Retinal pigment epithelial cell (primary cell): ENCODE results near the gene TBC1D9.

Experiments used
- DNase-seq: peaks from one replicate; pipeline ENCODE4 v3.0.0-alpha.2; 2010; ENCODE audit warnings: low read depth
- H3K4me3 ChIP-seq: 2 replicates; pipeline ENCODE4 v1.5.1; 2011; ENCODE audit warnings: mild to moderate bottlenecking, low read length, control low read depth, moderate library complexity
- TF ChIP-seq, protein P1 (sequence below): conservative IDR thresholded peaks from 2 replicates; pipeline ENCODE4 v1.5.1; 2011; ENCODE audit warnings: low read depth, low read length, control low read depth, inconsistent platforms

Gene TBC1D9

GRCh38 chr4:140653718-140654494, 102.3 kb downstream of the TBC1D9 start:
- peak; percentile 80 for DNase-seq
- TF ChIP-seq, protein P1, sequence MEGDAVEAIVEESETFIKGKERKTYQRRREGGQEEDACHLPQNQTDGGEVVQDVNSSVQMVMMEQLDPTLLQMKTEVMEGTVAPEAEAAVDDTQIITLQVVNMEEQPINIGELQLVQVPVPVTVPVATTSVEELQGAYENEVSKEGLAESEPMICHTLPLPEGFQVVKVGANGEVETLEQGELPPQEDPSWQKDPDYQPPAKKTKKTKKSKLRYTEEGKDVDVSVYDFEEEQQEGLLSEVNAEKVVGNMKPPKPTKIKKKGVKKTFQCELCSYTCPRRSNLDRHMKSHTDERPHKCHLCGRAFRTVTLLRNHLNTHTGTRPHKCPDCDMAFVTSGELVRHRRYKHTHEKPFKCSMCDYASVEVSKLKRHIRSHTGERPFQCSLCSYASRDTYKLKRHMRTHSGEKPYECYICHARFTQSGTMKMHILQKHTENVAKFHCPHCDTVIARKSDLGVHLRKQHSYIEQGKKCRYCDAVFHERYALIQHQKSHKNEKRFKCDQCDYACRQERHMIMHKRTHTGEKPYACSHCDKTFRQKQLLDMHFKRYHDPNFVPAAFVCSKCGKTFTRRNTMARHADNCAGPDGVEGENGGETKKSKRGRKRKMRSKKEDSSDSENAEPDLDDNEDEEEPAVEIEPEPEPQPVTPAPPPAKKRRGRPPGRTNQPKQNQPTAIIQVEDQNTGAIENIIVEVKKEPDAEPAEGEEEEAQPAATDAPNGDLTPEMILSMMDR, result no peak
- H3K4me3 ChIP-seq, result no peak overlapping the region

- no peak for DNase-seq
- TF ChIP-seq, protein P1, result no peak
- H3K4me3 ChIP-seq, result no peak overlapping the region
Measured at GRCh38 chr4:140652601-140653000, 103.6 kb downstream of the TBC1D9 start.

- TF ChIP-seq, protein P1, result no peak
- no peak overlapping the region for H3K4me3 ChIP-seq
- DNase-seq, result no peak
Measured at GRCh38 chr4:140648716-140649308, 107.4 kb downstream of the TBC1D9 start.

- TF ChIP-seq, protein P1, result no peak
- no peak overlapping the region for H3K4me3 ChIP-seq
- DNase-seq, result no peak
Measured at GRCh38 chr4:140645614-140646412, 110.4 kb downstream of the TBC1D9 start.

DNA sequence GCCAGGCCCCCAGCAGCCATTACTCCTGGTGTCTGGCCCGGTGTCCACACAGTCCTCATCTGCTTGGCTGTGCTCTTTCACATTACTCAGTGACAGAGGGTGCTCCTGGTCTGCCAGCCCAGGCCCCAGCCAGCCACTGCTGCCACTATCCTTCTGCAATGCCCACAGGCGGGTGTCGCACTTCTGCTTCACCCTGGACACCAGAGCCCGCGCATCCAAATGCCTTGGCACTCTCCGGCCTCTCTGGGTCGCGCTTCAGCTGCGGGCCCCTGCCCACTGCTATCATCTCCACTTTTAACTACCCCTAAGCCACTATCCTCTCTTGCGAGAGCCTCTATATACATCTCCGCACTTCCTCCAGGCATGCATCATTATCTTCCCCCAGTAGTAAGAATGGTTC, 111.0 kb downstream of the TBC1D9 start:
- TF ChIP-seq, protein P1, result no peak
- H3K4me3 ChIP-seq, result no peak overlapping the region
- DNase-seq, result no peak

- DNase-seq, result no peak
- H3K4me3 ChIP-seq, result no peak overlapping the region
- TF ChIP-seq, protein P1, result no peak
Measured at GRCh38 chr4:140644470-140645185, 111.6 kb downstream of the TBC1D9 start.
